GM23338 (cell line): Measurements from ENCODE around the gene ABCC6. TPM values are rescaled to one million over a fixed set of nuclear protein-coding genes. Genes with fewer than 3 reads are reported as not detected.

ENCODE experiments used
- ATAC-seq: fragments of 200-7000 bp; cut with Tn5 transposase; 3 replicates; pipeline ENCODE4 v1.9.1; 2020
- DNase-seq: peaks from one replicate; pipeline ENCODE4 v3.0.0-alpha.2; 2015; ENCODE audit warnings: low spot score
- H2AFZ ChIP-seq: fragments of 200-600 bp; sonication (generic); 2 replicates; pipeline ENCODE4 v1.8.0; 2016; ENCODE audit warnings: antibody characterized with exemption, mild to moderate bottlenecking, moderate library complexity
- H3F3A ChIP-seq: fragments of 200-600 bp; sonication (generic); replicated peaks from 2 replicates; pipeline ENCODE4 v1.8.0; 2017; ENCODE audit warnings: antibody characterized with exemption, mixed run types, low read depth
- H3K27ac ChIP-seq: fragments of 200-600 bp; sonication (generic); 2 replicates; pipeline ENCODE4 v1.6.1; 2016; ENCODE audit warnings: low read depth
- H3K27me3 ChIP-seq: fragments of 200-600 bp; sonication (generic); 2 replicates; pipeline ENCODE4 v1.8.0; 2016; ENCODE audit warnings: mild to moderate bottlenecking, mixed run types, moderate library complexity; ENCODE audit not compliant: insufficient read depth
- H3K36me3 ChIP-seq: fragments of 200-600 bp; sonication (generic); 2 replicates; pipeline ENCODE4 v1.8.0; 2016; ENCODE audit warnings: mild to moderate bottlenecking; ENCODE audit not compliant: insufficient read depth
- H3K4me1 ChIP-seq: fragments of 200-600 bp; sonication (generic); 2 replicates; pipeline ENCODE4 v1.8.0; 2016; ENCODE audit warnings: mild to moderate bottlenecking, moderate library complexity; ENCODE audit not compliant: insufficient read depth
- H3K4me2 ChIP-seq: fragments of 200-600 bp; sonication (generic); 2 replicates; pipeline ENCODE4 v1.7.1; 2017; ENCODE audit warnings: mixed run types
- H3K4me3 ChIP-seq: fragments of 200-600 bp; sonication (generic); 2 replicates; pipeline ENCODE4 v1.6.1; 2016; ENCODE audit warnings: mixed run types
- H3K79me2 ChIP-seq: fragments of 200-600 bp; sonication (generic); replicated peaks from 2 replicates; pipeline ENCODE4 v1.8.0; 2017; ENCODE audit warnings: mild to moderate bottlenecking; ENCODE audit not compliant: insufficient read depth
- H3K9me2 ChIP-seq: fragments of 200-600 bp; sonication (generic); 2 replicates; pipeline ENCODE4 v1.8.0; 2017; ENCODE audit not compliant: insufficient read depth
- H4K20me1 ChIP-seq: fragments of 200-600 bp; sonication (generic); replicated peaks from 2 replicates; pipeline ENCODE4 v1.8.0; 2017; ENCODE audit warnings: mild to moderate bottlenecking; ENCODE audit not compliant: insufficient read depth
- H3K27ac Mint-ChIP-seq: 2 replicates; pipeline ENCODE4 v1.8.0; 2020; ENCODE audit warnings: inconsistent platforms, mild to moderate bottlenecking, moderate library complexity, mixed read lengths
- H3K27me3 Mint-ChIP-seq: 3 replicates; pipeline ENCODE4 v1.8.0; 2022; ENCODE audit warnings: low read depth, mild to moderate bottlenecking, moderate library complexity, mixed read lengths, inconsistent platforms; ENCODE audit not compliant: insufficient read depth, poor library complexity
- H3K36me3 Mint-ChIP-seq: 3 replicates; pipeline ENCODE4 v1.8.0; 2021; ENCODE audit warnings: low read depth, mild to moderate bottlenecking, inconsistent platforms, moderate library complexity, mixed read lengths
- H3K4me1 Mint-ChIP-seq: 3 replicates; pipeline ENCODE4 v1.8.0; 2020; ENCODE audit warnings: mild to moderate bottlenecking, inconsistent platforms, mixed read lengths
- H3K4me3 Mint-ChIP-seq: 3 replicates; pipeline ENCODE4 v1.8.0; 2021; ENCODE audit warnings: moderate library complexity, mild to moderate bottlenecking, inconsistent platforms, mixed read lengths
- H3K9me3 Mint-ChIP-seq: 3 replicates; pipeline ENCODE4 v1.8.0; 2020; ENCODE audit warnings: moderate library complexity, mild to moderate bottlenecking, inconsistent platforms, mixed read lengths
- CREB1 ChIP-seq: fragments of 250-450 bp; sonication (Bioruptor Pico); IDR thresholded peaks from 2 replicates; pipeline ENCODE4 v1.5.0; 2020; ENCODE audit warnings: low read depth, mild to moderate bottlenecking, moderate library complexity
- EZH2phosphoT487 ChIP-seq: fragments of 200-600 bp; sonication (generic); IDR thresholded peaks from one replicate; pipeline ENCODE4 v1.8.1; 2018; ENCODE audit warnings: antibody characterized with exemption; ENCODE audit not compliant: unreplicated experiment
- JUNB ChIP-seq: IDR thresholded peaks from one replicate; pipeline ENCODE4 v1.6.1; 2016; ENCODE audit warnings: antibody characterized with exemption; ENCODE audit not compliant: unreplicated experiment
- NANOG ChIP-seq: IDR thresholded peaks from 2 replicates; pipeline ENCODE4 v1.6.1; 2016; ENCODE audit warnings: antibody characterized with exemption, borderline replicate concordance
- POLR2AphosphoS5 ChIP-seq: IDR thresholded peaks from 2 replicates; pipeline ENCODE4 v1.6.1; 2016; ENCODE audit warnings: antibody characterized with exemption, low read depth
- STAT1 ChIP-seq: IDR thresholded peaks from one replicate; pipeline ENCODE4 v1.6.1; 2016; ENCODE audit warnings: antibody characterized with exemption; ENCODE audit not compliant: unreplicated experiment
- ZNF114 ChIP-seq: fragments of 250-450 bp; sonication (Bioruptor Pico); IDR thresholded peaks from 2 replicates; pipeline ENCODE4 v1.5.0; 2020; ENCODE audit warnings: mild to moderate bottlenecking, moderate library complexity
- ZNF331 ChIP-seq: fragments of 250-450 bp; sonication (Bioruptor Pico); IDR thresholded peaks from 2 replicates; pipeline ENCODE4 v1.5.0; 2020; ENCODE audit warnings: low read depth, mild to moderate bottlenecking, moderate library complexity
- polyA plus RNA-seq: library from polyadenylated mRNA; unstranded; fragments of >200 nt; fragmentation: Nextera tagmentation; extraction: Ambion mirVana; gene quantifications from 2 replicates; pipeline ENCODE4 v1.2.1, GENCODE V29; 2016
- total RNA-seq: library from RNA; depleted of rRNA; stranded (reverse); fragments of >200 nt; shearing (Covaris generic); gene quantifications from 2 replicates; pipeline ENCODE4 v1.2.3, GENCODE V29; 2014
- TF ChIP-seq, protein P1 (sequence below), 2 experiments: fragments of 200-600 bp in 1 of 2; sonication (generic) in 1 of 2; conservative IDR thresholded peaks; 2 replicates each; pipeline versions ENCODE4 v1.5.1 to v1.6.1; 2016 to 2017; ENCODE audit warnings: antibody characterized with exemption in 2 of 2, low read depth in 2 of 2, mild to moderate bottlenecking in 2 of 2, moderate library complexity in 1 of 2
- TF ChIP-seq, protein P2 (sequence below): IDR thresholded peaks from 2 replicates; pipeline ENCODE4 v1.6.1; 2016; ENCODE audit warnings: antibody characterized with exemption
- TF ChIP-seq, protein P3 (sequence below): fragments of 250-450 bp; sonication (Bioruptor Pico); IDR thresholded peaks from 2 replicates; pipeline ENCODE4 v1.5.0; 2020; ENCODE audit warnings: mild to moderate bottlenecking, moderate library complexity

ABCC6 gene
- total and polyA plus RNA-seq, 2 experiments from 2014 or later, result 0.73 to 2.8 TPM

DNA sequence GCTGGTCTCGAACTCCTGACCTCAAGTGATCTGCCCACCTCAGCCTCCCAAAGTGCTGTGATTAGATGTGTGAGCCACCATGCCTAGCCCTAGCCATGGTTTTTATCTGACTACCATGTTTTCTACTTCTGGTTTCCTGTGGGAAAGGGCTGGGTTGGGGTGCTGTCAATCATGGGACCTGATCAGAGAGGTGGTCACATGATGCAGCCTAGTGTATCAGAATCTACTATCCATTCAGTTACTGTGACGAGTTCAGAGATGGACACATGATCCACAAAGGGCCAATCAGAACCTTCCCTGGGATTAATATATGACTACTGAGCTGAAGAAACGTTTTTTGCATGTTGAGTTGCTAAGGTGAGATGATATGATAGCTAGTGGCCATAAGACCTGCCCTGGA, 59.1 kb downstream of the ABCC6 start:
- peaks cover 12% of the 10 kb centered on the region for H3K27me3 Mint-ChIP-seq
- Histone ChIP-seq H2AFZ (no peak overlapping the region), H3K4me1 (no peaks in the 10 kb centered on the region), H3K4me2 (no peak overlapping the region), H3F3A (no peaks in the 10 kb centered on the region), H3K27ac (no peak overlapping the region), H3K4me3 (no peak overlapping the region), H3K27me3 (no peaks in the 10 kb centered on the region), H3K9me2 (no peaks in the 10 kb centered on the region; the same call in 1 of the 2 replicates), H4K20me1 (no peaks in the 10 kb centered on the region), H3K36me3 (no peaks in the 10 kb centered on the region), H3K79me2 (no peaks in the 10 kb centered on the region)
- no peak for ATAC-seq
- no peak overlapping the region for H3K4me3 Mint-ChIP-seq
- TF ChIP-seq EZH2phosphoT487, result no peak
- TF ChIP-seq CREB1 (CRISPR knock-in tag), result no peak
- H3K27ac Mint-ChIP-seq, result no peak overlapping the region
- H3K9me3 Mint-ChIP-seq, result peaks cover 29% of the 10 kb centered on the region
- DNase-seq, result no peak
- H3K36me3 Mint-ChIP-seq, result peaks cover 8% of the 10 kb centered on the region
- no peaks in the 10 kb centered on the region for H3K4me1 Mint-ChIP-seq

DNA sequence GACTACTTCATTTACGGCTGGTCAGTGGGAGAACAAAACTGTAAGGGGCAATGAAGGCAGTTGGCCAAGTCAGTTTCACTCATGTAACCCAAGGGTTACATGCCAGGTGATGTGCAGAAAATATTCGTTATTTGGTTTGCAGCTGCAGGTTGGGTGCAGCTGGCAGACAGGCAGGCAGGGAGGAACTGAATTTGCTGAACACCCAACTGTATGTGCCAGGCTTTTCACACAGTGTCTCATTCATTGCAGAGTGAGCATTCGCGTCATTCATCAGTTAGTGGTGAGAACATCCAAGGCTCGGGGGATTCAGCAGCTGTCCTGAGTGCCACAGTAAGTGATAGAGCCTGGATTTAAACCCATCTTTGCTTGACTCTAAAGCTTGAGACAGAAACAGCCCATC, 59.7 kb downstream of the ABCC6 start:
- ATAC-seq, result no peak
- Histone ChIP-seq H3K4me2 (no peak overlapping the region), H3K79me2 (no peaks in the 10 kb centered on the region), H3K27me3 (no peaks in the 10 kb centered on the region), H3K36me3 (no peaks in the 10 kb centered on the region), H3K27ac (no peak overlapping the region), H3K4me1 (no peaks in the 10 kb centered on the region), H4K20me1 (no peaks in the 10 kb centered on the region), H3K4me3 (no peak overlapping the region), H3F3A (no peaks in the 10 kb centered on the region), H3K9me2 (no peaks in the 10 kb centered on the region; the same call in 1 of the 2 replicates), H2AFZ (no peak overlapping the region)
- peaks cover 13% of the 10 kb centered on the region for H3K36me3 Mint-ChIP-seq
- no peaks in the 10 kb centered on the region for H3K4me1 Mint-ChIP-seq
- H3K27me3 Mint-ChIP-seq, result peaks cover 14% of the 10 kb centered on the region
- no peak overlapping the region for H3K27ac Mint-ChIP-seq
- no peak overlapping the region for H3K4me3 Mint-ChIP-seq
- peaks cover 36% of the 10 kb centered on the region for H3K9me3 Mint-ChIP-seq
- no peak for DNase-seq
- TF ChIP-seq, protein P1, sequence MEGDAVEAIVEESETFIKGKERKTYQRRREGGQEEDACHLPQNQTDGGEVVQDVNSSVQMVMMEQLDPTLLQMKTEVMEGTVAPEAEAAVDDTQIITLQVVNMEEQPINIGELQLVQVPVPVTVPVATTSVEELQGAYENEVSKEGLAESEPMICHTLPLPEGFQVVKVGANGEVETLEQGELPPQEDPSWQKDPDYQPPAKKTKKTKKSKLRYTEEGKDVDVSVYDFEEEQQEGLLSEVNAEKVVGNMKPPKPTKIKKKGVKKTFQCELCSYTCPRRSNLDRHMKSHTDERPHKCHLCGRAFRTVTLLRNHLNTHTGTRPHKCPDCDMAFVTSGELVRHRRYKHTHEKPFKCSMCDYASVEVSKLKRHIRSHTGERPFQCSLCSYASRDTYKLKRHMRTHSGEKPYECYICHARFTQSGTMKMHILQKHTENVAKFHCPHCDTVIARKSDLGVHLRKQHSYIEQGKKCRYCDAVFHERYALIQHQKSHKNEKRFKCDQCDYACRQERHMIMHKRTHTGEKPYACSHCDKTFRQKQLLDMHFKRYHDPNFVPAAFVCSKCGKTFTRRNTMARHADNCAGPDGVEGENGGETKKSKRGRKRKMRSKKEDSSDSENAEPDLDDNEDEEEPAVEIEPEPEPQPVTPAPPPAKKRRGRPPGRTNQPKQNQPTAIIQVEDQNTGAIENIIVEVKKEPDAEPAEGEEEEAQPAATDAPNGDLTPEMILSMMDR (conservative IDR thresholded peaks at IDR 0.05; ENCODE audit: low read depth in 2 of 2), result no peak
- TF ChIP-seq JUNB (no peak), POLR2AphosphoS5 (no peak), CREB1 (CRISPR knock-in tag) (no peak), ZNF331 (no peak), ZNF114 (CRISPR knock-in tag) (no peak), NANOG (no peak), STAT1 (no peak), EZH2phosphoT487 (no peak)
- TF ChIP-seq, protein P2, sequence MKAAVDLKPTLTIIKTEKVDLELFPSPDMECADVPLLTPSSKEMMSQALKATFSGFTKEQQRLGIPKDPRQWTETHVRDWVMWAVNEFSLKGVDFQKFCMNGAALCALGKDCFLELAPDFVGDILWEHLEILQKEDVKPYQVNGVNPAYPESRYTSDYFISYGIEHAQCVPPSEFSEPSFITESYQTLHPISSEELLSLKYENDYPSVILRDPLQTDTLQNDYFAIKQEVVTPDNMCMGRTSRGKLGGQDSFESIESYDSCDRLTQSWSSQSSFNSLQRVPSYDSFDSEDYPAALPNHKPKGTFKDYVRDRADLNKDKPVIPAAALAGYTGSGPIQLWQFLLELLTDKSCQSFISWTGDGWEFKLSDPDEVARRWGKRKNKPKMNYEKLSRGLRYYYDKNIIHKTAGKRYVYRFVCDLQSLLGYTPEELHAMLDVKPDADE, result no peak
- TF ChIP-seq, protein P3, sequence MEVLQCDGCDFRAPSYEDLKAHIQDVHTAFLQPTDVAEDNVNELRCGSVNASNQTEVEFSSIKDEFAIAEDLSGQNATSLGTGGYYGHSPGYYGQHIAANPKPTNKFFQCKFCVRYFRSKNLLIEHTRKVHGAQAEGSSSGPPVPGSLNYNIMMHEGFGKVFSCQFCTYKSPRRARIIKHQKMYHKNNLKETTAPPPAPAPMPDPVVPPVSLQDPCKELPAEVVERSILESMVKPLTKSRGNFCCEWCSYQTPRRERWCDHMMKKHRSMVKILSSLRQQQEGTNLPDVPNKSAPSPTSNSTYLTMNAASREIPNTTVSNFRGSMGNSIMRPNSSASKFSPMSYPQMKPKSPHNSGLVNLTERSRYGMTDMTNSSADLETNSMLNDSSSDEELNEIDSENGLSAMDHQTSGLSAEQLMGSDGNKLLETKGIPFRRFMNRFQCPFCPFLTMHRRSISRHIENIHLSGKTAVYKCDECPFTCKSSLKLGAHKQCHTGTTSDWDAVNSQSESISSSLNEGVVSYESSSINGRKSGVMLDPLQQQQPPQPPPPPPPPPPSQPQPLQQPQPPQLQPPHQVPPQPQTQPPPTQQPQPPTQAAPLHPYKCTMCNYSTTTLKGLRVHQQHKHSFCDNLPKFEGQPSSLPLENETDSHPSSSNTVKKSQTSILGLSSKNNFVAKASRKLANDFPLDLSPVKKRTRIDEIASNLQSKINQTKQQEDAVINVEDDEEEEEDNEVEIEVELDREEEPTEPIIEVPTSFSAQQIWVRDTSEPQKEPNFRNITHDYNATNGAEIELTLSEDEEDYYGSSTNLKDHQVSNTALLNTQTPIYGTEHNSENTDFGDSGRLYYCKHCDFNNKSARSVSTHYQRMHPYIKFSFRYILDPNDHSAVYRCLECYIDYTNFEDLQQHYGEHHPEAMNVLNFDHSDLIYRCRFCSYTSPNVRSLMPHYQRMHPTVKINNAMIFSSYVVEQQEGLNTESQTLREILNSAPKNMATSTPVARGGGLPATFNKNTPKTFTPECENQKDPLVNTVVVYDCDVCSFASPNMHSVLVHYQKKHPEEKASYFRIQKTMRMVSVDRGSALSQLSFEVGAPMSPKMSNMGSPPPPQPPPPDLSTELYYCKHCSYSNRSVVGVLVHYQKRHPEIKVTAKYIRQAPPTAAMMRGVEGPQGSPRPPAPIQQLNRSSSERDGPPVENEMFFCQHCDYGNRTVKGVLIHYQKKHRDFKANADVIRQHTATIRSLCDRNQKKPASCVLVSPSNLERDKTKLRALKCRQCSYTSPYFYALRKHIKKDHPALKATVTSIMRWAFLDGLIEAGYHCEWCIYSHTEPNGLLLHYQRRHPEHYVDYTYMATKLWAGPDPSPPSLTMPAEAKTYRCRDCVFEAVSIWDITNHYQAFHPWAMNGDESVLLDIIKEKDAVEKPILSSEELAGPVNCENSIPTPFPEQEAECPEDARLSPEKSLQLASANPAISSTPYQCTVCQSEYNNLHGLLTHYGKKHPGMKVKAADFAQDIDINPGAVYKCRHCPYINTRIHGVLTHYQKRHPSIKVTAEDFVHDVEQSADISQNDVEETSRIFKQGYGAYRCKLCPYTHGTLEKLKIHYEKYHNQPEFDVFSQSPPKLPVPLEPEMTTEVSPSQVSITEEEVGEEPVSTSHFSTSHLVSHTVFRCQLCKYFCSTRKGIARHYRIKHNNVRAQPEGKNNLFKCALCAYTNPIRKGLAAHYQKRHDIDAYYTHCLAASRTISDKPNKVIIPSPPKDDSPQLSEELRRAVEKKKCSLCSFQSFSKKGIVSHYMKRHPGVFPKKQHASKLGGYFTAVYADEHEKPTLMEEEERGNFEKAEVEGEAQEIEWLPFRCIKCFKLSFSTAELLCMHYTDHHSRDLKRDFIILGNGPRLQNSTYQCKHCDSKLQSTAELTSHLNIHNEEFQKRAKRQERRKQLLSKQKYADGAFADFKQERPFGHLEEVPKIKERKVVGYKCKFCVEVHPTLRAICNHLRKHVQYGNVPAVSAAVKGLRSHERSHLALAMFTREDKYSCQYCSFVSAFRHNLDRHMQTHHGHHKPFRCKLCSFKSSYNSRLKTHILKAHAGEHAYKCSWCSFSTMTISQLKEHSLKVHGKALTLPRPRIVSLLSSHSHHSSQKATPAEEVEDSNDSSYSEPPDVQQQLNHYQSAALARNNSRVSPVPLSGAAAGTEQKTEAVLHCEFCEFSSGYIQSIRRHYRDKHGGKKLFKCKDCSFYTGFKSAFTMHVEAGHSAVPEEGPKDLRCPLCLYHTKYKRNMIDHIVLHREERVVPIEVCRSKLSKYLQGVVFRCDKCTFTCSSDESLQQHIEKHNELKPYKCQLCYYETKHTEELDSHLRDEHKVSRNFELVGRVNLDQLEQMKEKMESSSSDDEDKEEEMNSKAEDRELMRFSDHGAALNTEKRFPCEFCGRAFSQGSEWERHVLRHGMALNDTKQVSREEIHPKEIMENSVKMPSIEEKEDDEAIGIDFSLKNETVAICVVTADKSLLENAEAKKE (CRISPR knock-in tag), result no peak
